DOHH2 (cell line): ENCODE data around the gene HLA-DRB1.
A peak's percentile ranks its signal among the peaks of the same experiment; 100 is the strongest.
"Not testable (repeated sequence)": the region's sequence is repeated elsewhere in the genome, so short reads cannot be mapped to it uniquely, and the experiment has no call there.

Source experiments
- H3F3A ChIP-seq: fragments of 200-600 bp; sonication (generic), shearing (Covaris generic); 2 replicates; pipeline ENCODE4 v1.6.0; 2016; ENCODE audit warnings: antibody characterized with exemption, mild to moderate bottlenecking; ENCODE audit not compliant: control insufficient read depth, insufficient read depth
- H3K27ac ChIP-seq: fragments of 200-600 bp; sonication (generic); 2 replicates; pipeline ENCODE4 v1.5.1; 2014; ENCODE audit warnings: low read depth, mild to moderate bottlenecking, low read length, moderate library complexity
- H3K27me3 ChIP-seq: fragments of 200-600 bp; sonication (generic); 2 replicates; pipeline ENCODE4 v1.6.1; 2014; ENCODE audit warnings: mild to moderate bottlenecking, low read length, mixed read lengths; ENCODE audit not compliant: control insufficient read depth
- H3K36me3 ChIP-seq: fragments of 200-600 bp; sonication (generic); 2 replicates; pipeline ENCODE4 v1.6.1; 2014; ENCODE audit warnings: mild to moderate bottlenecking, low read length, moderate library complexity, mixed read lengths; ENCODE audit not compliant: control insufficient read depth
- H3K4me1 ChIP-seq: fragments of 200-600 bp; sonication (generic); 2 replicates; pipeline ENCODE4 v1.6.1; 2014; ENCODE audit warnings: mild to moderate bottlenecking, low read length, mixed read lengths; ENCODE audit not compliant: control insufficient read depth
- H3K4me2 ChIP-seq: fragments of 200-600 bp; sonication (generic); 2 replicates; pipeline ENCODE4 v1.6.0; 2014; ENCODE audit warnings: mild to moderate bottlenecking, low read length, moderate library complexity
- H3K4me3 ChIP-seq: fragments of 200-600 bp; sonication (generic); 2 replicates; pipeline ENCODE4 v1.5.1; 2014; ENCODE audit warnings: mild to moderate bottlenecking, low read length, mixed read lengths
- H3K79me2 ChIP-seq: fragments of 200-600 bp; sonication (generic); 2 replicates; pipeline ENCODE4 v1.6.1; 2014; ENCODE audit warnings: mild to moderate bottlenecking, low read length, mixed read lengths; ENCODE audit not compliant: control insufficient read depth
- H3K9me2 ChIP-seq: fragments of 200-600 bp; sonication (generic); replicated peaks from 2 replicates; pipeline ENCODE4 v1.6.1; 2014; ENCODE audit warnings: mild to moderate bottlenecking, low read length, mixed read lengths; ENCODE audit not compliant: control insufficient read depth
- H3K9me3 ChIP-seq: fragments of 200-600 bp; sonication (generic); 2 replicates; pipeline ENCODE4 v1.6.1; 2014; ENCODE audit warnings: antibody characterized with exemption, low read length, mixed read lengths; ENCODE audit not compliant: control insufficient read depth, insufficient read depth
- H4K20me1 ChIP-seq: fragments of 200-600 bp; sonication (generic); 2 replicates; pipeline ENCODE4 v1.6.0; 2014; ENCODE audit warnings: low read depth, mild to moderate bottlenecking, antibody characterized with exemption, low read length, moderate library complexity; ENCODE audit not compliant: control insufficient read depth, insufficient read depth
- CTCF ChIP-seq: fragments of 200-600 bp; sonication (generic); IDR thresholded peaks from one replicate; pipeline ENCODE4 v1.5.1; 2014; ENCODE audit warnings: antibody characterized with exemption, mild to moderate bottlenecking, low read depth, low read length; ENCODE audit not compliant: poor library complexity, severe bottlenecking
- EZH2phosphoT487 ChIP-seq: fragments of 200-600 bp; sonication (generic); IDR thresholded peaks from 2 replicates; pipeline ENCODE4 v1.6.1; 2017; ENCODE audit warnings: borderline replicate concordance, mild to moderate bottlenecking, antibody characterized with exemption, low read length, moderate library complexity, mixed read lengths

Gene HLA-DRB1

GRCh38 chr6:32637219-32637880 lies 47.7 kb upstream of the HLA-DRB1 start, which contains the start of gene HLA-DQA1:
Gene HLA-DQA1 (plus strand): TSS chr6:32637406. CDS start chr6:32637459, 53 bp downstream.
- no peaks in the 10 kb centered on the region for H3K9me3 ChIP-seq
- H3F3A ChIP-seq = no peaks in the 10 kb centered on the region
- H3K36me3 ChIP-seq = no peaks in the 10 kb centered on the region
- H3K27me3 ChIP-seq = peaks cover 18% of the 10 kb centered on the region
- H3K27ac ChIP-seq = no peak within 1 kb of the TSS
- H3K4me1 ChIP-seq = peaks cover 38% of the 10 kb centered on the region
- no peak within 1 kb of the TSS for H3K4me2 ChIP-seq
- no peak for TF ChIP-seq EZH2phosphoT487
- TF ChIP-seq CTCF = no peak
- no peaks in the 10 kb centered on the region for H3K79me2 ChIP-seq
- H3K4me3 ChIP-seq = no peak within 1 kb of the TSS
- H3K9me2 ChIP-seq = no peaks in the 10 kb centered on the region
- H4K20me1 ChIP-seq = no peaks in the 10 kb centered on the region

- Histone ChIP-seq H3K79me2 (no peaks in the 10 kb centered on the region), H3K27me3 (peaks cover 18% of the 10 kb centered on the region), H4K20me1 (no peaks in the 10 kb centered on the region), H3K9me2 (no peaks in the 10 kb centered on the region), H3K9me3 (no peaks in the 10 kb centered on the region), H3F3A (no peaks in the 10 kb centered on the region), H3K4me2 (no peak overlapping the region), H3K4me1 (peaks cover 39% of the 10 kb centered on the region), H3K4me3 (no peak overlapping the region), H3K36me3 (no peaks in the 10 kb centered on the region), H3K27ac (no peak overlapping the region)
- TF ChIP-seq CTCF (no peak), EZH2phosphoT487 (no peak)
Observed at GRCh38 chr6:32635526-32636123, 46.0 kb upstream of the HLA-DRB1 start.

GRCh38 chr6:32629793-32630192 lies 40.1 kb upstream of the HLA-DRB1 start:
- not testable (repeated sequence) for H3K4me3 ChIP-seq, H3F3A ChIP-seq, H3K4me2 ChIP-seq, H3K27ac ChIP-seq, H3K27me3 ChIP-seq, H4K20me1 ChIP-seq, H3K36me3 ChIP-seq, H3K79me2 ChIP-seq, H3K9me2 ChIP-seq, H3K9me3 ChIP-seq
- H3K4me1 ChIP-seq = peaks cover 56% of the 10 kb centered on the region

- Histone ChIP-seq H3K4me3 (no peak overlapping the region; the same call in 1 of the 2 replicates), H3K36me3 (no peaks in the 10 kb centered on the region), H3K4me2 (peak overlapping the region; percentile 47), H3K27me3 (no peaks in the 10 kb centered on the region), H3K4me1 (peaks cover 62% of the 10 kb centered on the region), H3F3A (peaks cover 17% of the 10 kb centered on the region), H4K20me1 (no peaks in the 10 kb centered on the region), H3K79me2 (no peaks in the 10 kb centered on the region), H3K9me2 (no peaks in the 10 kb centered on the region), H3K9me3 (no peaks in the 10 kb centered on the region), H3K27ac (no peak overlapping the region)
- no peak for TF ChIP-seq EZH2phosphoT487
- peak; percentile 17 for TF ChIP-seq CTCF
Observed at GRCh38 chr6:32627831-32628230, 38.2 kb upstream of the HLA-DRB1 start.
